HEK293T (cell line): ENCODE results near the gene NANOS1.

Experiments
- ARNT ChIP-seq: fragments of 450-650 bp; IDR thresholded peaks from 2 replicates; pipeline ENCODE4 v1.6.1; 2017; ENCODE audit warnings: mild to moderate bottlenecking
- BHLHE40 ChIP-seq: fragments of 450-650 bp; IDR thresholded peaks from 2 replicates; pipeline ENCODE4 v1.6.1; 2016; ENCODE audit warnings: mild to moderate bottlenecking, moderate library complexity, borderline replicate concordance
- ELF4 ChIP-seq: fragments of 450-650 bp; IDR thresholded peaks from 2 replicates; pipeline ENCODE4 v1.6.1; 2017; ENCODE audit warnings: antibody characterized with exemption
- FOXA1 ChIP-seq: fragments of 450-650 bp; IDR thresholded peaks from 2 replicates; pipeline ENCODE4 v1.6.1; 2016; ENCODE audit warnings: mild to moderate bottlenecking
- FOXK2 ChIP-seq: fragments of 450-650 bp; IDR thresholded peaks from 2 replicates; pipeline ENCODE4 v1.6.1; 2016; ENCODE audit warnings: mild to moderate bottlenecking
- FOXM1 ChIP-seq: fragments of 450-650 bp; IDR thresholded peaks from 2 replicates; pipeline ENCODE4 v1.6.1; 2017; ENCODE audit warnings: mild to moderate bottlenecking, borderline replicate concordance
- HDGF ChIP-seq: fragments of 450-650 bp; IDR thresholded peaks from 2 replicates; pipeline ENCODE4 v1.6.1; 2017; ENCODE audit warnings: antibody characterized with exemption, borderline replicate concordance
- LEF1 ChIP-seq: fragments of 450-650 bp; IDR thresholded peaks from 2 replicates; pipeline ENCODE4 v1.6.1; 2017; ENCODE audit warnings: mild to moderate bottlenecking, borderline replicate concordance
- NFRKB ChIP-seq: fragments of 450-650 bp; IDR thresholded peaks from 2 replicates; pipeline ENCODE4 v1.6.1; 2016; ENCODE audit warnings: mild to moderate bottlenecking, moderate library complexity
- SP1 ChIP-seq: fragments of 450-650 bp; IDR thresholded peaks from 2 replicates; pipeline ENCODE4 v1.6.1; 2017
- SUZ12 ChIP-seq: fragments of 450-650 bp; IDR thresholded peaks from 2 replicates; pipeline ENCODE4 v1.6.1; 2016; ENCODE audit warnings: mild to moderate bottlenecking
- TARDBP ChIP-seq: fragments of 450-650 bp; IDR thresholded peaks from 2 replicates; pipeline ENCODE4 v1.6.1; 2016
- ZNF384 ChIP-seq: fragments of 450-650 bp; IDR thresholded peaks from 2 replicates; pipeline ENCODE4 v1.6.1; 2016
- TF ChIP-seq, protein P1 (sequence below): fragments of 450-650 bp; IDR thresholded peaks from 2 replicates; pipeline ENCODE4 v1.6.1; 2016

DNA sequence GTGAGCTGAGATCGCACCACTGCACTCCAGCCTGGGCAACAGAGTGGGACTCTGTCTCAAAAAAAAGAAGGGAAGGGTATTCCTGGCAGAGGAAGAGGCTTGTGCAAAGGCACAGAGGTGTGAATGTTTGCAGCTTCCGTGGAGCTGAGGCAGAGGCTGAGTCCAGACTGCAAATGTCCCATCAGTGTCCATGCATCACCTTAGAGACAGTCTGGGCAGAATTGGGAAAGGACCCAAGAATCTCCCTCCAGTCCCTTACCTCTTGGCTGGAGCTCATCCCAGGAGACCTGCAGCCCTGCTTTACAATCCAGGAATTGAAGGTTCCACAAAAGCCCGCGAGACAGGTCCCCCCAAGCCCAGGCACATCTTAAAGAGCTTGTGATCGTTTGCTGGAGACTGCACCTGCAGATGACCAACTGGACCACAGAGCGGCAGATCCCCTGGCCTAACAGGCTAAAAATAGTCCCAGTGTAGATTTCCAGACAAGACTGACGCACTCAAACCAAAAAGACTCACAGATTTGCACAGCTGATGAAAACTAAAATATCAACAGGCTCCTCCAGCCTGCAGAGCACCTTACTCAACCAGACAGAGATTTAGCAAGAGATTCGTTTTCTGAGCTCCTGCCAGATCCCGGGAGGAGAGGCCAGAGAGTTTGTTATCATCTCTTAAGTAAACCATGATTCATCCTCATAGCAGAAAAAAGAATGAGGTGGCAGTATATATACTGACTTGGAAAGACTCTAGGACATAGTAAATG lies 22.9 kb upstream of the NANOS1 start:
- TF ChIP-seq SP1 (no peak), FOXK2 (no peak), ARNT (no peak), SUZ12 (no peak), HDGF (no peak), NFRKB (no peak), FOXM1 (no peak), FOXA1 (no peak), BHLHE40 (no peak), LEF1 (no peak), ELF4 (no peak), TARDBP (no peak), ZNF384 (no peak)
- TF ChIP-seq, protein P1, sequence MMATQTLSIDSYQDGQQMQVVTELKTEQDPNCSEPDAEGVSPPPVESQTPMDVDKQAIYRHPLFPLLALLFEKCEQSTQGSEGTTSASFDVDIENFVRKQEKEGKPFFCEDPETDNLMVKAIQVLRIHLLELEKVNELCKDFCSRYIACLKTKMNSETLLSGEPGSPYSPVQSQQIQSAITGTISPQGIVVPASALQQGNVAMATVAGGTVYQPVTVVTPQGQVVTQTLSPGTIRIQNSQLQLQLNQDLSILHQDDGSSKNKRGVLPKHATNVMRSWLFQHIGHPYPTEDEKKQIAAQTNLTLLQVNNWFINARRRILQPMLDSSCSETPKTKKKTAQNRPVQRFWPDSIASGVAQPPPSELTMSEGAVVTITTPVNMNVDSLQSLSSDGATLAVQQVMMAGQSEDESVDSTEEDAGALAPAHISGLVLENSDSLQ: no peak
